ENCODE results near the gene TNFRSF9. TPM values are rescaled to one million over a fixed set of nuclear protein-coding genes. Genes with fewer than 3 reads are reported as not detected.

Gene TNFRSF9
- total RNA-seq, 1 experiment from 2014 or later, result 0.23 TPM

DNA sequence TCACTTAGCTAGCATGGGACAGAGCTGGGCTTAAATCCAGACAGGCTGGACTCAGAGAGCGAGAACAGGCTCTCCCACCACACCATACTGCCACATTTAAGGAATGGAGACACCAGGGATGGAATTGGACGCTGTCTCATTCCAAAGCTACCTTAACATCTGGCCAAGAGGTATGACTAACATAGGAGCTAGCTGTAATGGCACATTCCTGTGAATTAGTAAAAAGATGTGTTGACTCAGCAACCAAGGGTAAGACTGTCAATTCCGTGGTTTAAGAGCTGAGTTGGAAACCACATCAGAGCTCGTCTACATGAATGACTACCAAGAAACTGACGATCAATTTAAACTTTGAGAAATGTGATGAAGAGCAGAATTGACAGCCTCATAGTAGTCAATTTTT lies 8.3 kb upstream of the TNFRSF9 start:
- BruUV-seq (replicated peaks), result no TSS peak
- ATAC-seq (no peak), DNase-seq (ENCODE audit: low read depth, low spot score) (no peak)
- Histone ChIP-seq H3K4me1 (ENCODE audit: control insufficient read depth, insufficient read depth, low read length) (0 out of 2 replicates have a peak, but pooled peaks cover 5% of the 10 kb centered on the region), H3K9me3 (ENCODE audit: control insufficient read depth, insufficient read depth, low read depth, low read length) (no peaks in the 10 kb centered on the region), H3K36me3 (ENCODE audit: control insufficient read depth, insufficient read depth, low read length) (no peaks in the 10 kb centered on the region), H3K27me3 (ENCODE audit: control insufficient read depth, insufficient read depth, low read length) (no peaks in the 10 kb centered on the region), H3K27ac (ENCODE audit: low read length) (no peak overlapping the region), H3K4me3 (ENCODE audit: low read depth in 2 of 2, low read length in 2 of 2) (no peak overlapping the region)
- TF ChIP-seq TCF7L2 (IDR thresholded peaks at IDR 0.05; ENCODE audit: low read depth, low read length) (no peak), POLR2AphosphoS5 (IDR thresholded peaks at IDR 0.05; ENCODE audit: low read depth, low read length) (no peak), SIN3A (IDR thresholded peaks at IDR 0.05; ENCODE audit: borderline replicate concordance, insufficient read depth, low read depth, low read length) (no peak)
- TF ChIP-seq, protein P1, sequence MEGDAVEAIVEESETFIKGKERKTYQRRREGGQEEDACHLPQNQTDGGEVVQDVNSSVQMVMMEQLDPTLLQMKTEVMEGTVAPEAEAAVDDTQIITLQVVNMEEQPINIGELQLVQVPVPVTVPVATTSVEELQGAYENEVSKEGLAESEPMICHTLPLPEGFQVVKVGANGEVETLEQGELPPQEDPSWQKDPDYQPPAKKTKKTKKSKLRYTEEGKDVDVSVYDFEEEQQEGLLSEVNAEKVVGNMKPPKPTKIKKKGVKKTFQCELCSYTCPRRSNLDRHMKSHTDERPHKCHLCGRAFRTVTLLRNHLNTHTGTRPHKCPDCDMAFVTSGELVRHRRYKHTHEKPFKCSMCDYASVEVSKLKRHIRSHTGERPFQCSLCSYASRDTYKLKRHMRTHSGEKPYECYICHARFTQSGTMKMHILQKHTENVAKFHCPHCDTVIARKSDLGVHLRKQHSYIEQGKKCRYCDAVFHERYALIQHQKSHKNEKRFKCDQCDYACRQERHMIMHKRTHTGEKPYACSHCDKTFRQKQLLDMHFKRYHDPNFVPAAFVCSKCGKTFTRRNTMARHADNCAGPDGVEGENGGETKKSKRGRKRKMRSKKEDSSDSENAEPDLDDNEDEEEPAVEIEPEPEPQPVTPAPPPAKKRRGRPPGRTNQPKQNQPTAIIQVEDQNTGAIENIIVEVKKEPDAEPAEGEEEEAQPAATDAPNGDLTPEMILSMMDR (IDR thresholded peaks at IDR 0.05), result no peak
- TF ChIP-seq, protein P2, sequence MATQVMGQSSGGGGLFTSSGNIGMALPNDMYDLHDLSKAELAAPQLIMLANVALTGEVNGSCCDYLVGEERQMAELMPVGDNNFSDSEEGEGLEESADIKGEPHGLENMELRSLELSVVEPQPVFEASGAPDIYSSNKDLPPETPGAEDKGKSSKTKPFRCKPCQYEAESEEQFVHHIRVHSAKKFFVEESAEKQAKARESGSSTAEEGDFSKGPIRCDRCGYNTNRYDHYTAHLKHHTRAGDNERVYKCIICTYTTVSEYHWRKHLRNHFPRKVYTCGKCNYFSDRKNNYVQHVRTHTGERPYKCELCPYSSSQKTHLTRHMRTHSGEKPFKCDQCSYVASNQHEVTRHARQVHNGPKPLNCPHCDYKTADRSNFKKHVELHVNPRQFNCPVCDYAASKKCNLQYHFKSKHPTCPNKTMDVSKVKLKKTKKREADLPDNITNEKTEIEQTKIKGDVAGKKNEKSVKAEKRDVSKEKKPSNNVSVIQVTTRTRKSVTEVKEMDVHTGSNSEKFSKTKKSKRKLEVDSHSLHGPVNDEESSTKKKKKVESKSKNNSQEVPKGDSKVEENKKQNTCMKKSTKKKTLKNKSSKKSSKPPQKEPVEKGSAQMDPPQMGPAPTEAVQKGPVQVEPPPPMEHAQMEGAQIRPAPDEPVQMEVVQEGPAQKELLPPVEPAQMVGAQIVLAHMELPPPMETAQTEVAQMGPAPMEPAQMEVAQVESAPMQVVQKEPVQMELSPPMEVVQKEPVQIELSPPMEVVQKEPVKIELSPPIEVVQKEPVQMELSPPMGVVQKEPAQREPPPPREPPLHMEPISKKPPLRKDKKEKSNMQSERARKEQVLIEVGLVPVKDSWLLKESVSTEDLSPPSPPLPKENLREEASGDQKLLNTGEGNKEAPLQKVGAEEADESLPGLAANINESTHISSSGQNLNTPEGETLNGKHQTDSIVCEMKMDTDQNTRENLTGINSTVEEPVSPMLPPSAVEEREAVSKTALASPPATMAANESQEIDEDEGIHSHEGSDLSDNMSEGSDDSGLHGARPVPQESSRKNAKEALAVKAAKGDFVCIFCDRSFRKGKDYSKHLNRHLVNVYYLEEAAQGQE (IDR thresholded peaks at IDR 0.05; ENCODE audit: insufficient read depth in 1 of 2, low read depth in 2 of 2, low read length in 1 of 2), result no peak
- ChIA-PET POLR2A (interaction anchor here (0.7 kb wide), 1 partner anchor 917 kb away, joined by 3 read pairs; no protein-coding TSS in a partner anchor), CTCF (no interaction called here)
- in situ Hi-C loops (cut with HindIII; ENCODE audit: low pct_unique_long_range_greater_than_20kb, low sequenced_read_pairs), result no loop called here
- intact Hi-C loops (cut with micrococcal nuclease; ENCODE audit: unreplicated experiment), result no loop called here

DNA sequence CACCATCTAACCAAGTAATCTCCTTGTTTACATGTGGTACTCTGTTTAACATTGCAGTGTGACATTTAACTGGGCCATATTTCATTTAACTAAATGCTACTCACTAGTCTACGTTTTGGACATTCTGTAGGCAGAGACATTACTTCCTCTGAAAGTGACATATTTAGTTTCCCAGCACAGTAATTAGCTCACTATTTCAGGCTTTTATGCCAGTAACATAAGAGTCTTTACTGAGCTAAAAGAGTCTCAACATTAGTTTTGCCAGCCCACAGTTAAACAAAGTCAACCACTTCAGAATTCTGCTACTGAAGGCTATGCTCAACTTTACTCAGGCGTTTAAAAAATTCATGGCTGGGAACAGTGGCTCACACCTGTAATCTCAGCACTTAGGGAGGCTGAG lies 2.6 kb upstream of the TNFRSF9 start:
- no peaks in the 10 kb centered on the region for H3K9me3 ChIP-seq (ENCODE audit: control insufficient read depth, insufficient read depth, low read depth, low read length)
- DNase-seq (ENCODE audit: low read depth, low spot score), result no peak
- H3K36me3 ChIP-seq (ENCODE audit: control insufficient read depth, insufficient read depth, low read length), result no peaks in the 10 kb centered on the region
- in situ Hi-C loops (cut with HindIII; ENCODE audit: low pct_unique_long_range_greater_than_20kb, low sequenced_read_pairs), result no loop called here
- ATAC-seq, result no peak
- TF ChIP-seq, protein P1 (IDR thresholded peaks at IDR 0.05), result no peak
- TF ChIP-seq TCF7L2 (IDR thresholded peaks at IDR 0.05; ENCODE audit: low read depth, low read length), result no peak
- TF ChIP-seq, protein P2 (IDR thresholded peaks at IDR 0.05; ENCODE audit: insufficient read depth in 1 of 2, low read depth in 2 of 2, low read length in 1 of 2), result no peak
- TF ChIP-seq POLR2AphosphoS5 (IDR thresholded peaks at IDR 0.05; ENCODE audit: low read depth, low read length), result no peak
- no peak for TF ChIP-seq SIN3A (IDR thresholded peaks at IDR 0.05; ENCODE audit: borderline replicate concordance, insufficient read depth, low read depth, low read length)
- no peak overlapping the region for H3K4me3 ChIP-seq (ENCODE audit: low read depth in 2 of 2, low read length in 2 of 2)
- H3K27ac ChIP-seq (ENCODE audit: low read length), result no peak overlapping the region
- intact Hi-C loops (cut with micrococcal nuclease; ENCODE audit: unreplicated experiment), result no loop called here
- 0 out of 2 replicates have a peak, but pooled peaks cover 3% of the 10 kb centered on the region for H3K4me1 ChIP-seq (ENCODE audit: control insufficient read depth, insufficient read depth, low read length)
- ChIA-PET CTCF (no interaction called here), POLR2A (no interaction called here)
- BruUV-seq (replicated peaks), result no TSS peak
- peaks cover 5% of the 10 kb centered on the region for H3K27me3 ChIP-seq (ENCODE audit: control insufficient read depth, insufficient read depth, low read length)

Measured in Panc1 (cell line).